Nephron progenitor cell (in vitro differentiated cells): ENCODE data around the gene MAPKAP1.
A peak's percentile ranks its signal among the peaks of the same experiment; 100 is the strongest.

Experiments
- DNase-seq: peaks from one replicate; pipeline ENCODE4 v3.0.0; 2021
- H3K27ac Mint-ChIP-seq: 2 replicates; pipeline ENCODE4 v1.8.0; 2021; ENCODE audit warnings: mild to moderate bottlenecking, moderate library complexity, mixed read lengths
- H3K27me3 Mint-ChIP-seq: 2 replicates; pipeline ENCODE4 v1.8.0; 2021; ENCODE audit warnings: mild to moderate bottlenecking, low read depth, mixed read lengths; ENCODE audit not compliant: poor library complexity
- H3K36me3 Mint-ChIP-seq: 2 replicates; pipeline ENCODE4 v1.8.0; 2021; ENCODE audit warnings: low read depth, mixed read lengths
- H3K4me1 Mint-ChIP-seq: 2 replicates; pipeline ENCODE4 v1.8.0; 2021; ENCODE audit warnings: mixed read lengths
- H3K4me3 Mint-ChIP-seq: 2 replicates; pipeline ENCODE4 v1.8.0; 2021; ENCODE audit warnings: mild to moderate bottlenecking, moderate library complexity, mixed read lengths
- H3K9me3 Mint-ChIP-seq: 2 replicates; pipeline ENCODE4 v1.8.0; 2021; ENCODE audit warnings: mild to moderate bottlenecking, moderate library complexity, mixed read lengths
- CTCF ChIP-seq: fragments of 200-600 bp; sonication (generic); IDR thresholded peaks from 2 replicates; pipeline ENCODE4 v1.5.0; 2021; ENCODE audit warnings: antibody characterized with exemption

Gene MAPKAP1

GRCh38 chr9:125428902-125429467, 278.0 kb downstream of the MAPKAP1 start:
- H3K4me1 Mint-ChIP-seq, result peaks cover 37% of the 10 kb centered on the region
- TF ChIP-seq CTCF, result no peak
- no peak for DNase-seq
- peaks cover 7% of the 10 kb centered on the region for H3K27me3 Mint-ChIP-seq
- no peaks in the 10 kb centered on the region for H3K9me3 Mint-ChIP-seq
- no peak overlapping the region for H3K27ac Mint-ChIP-seq
- H3K36me3 Mint-ChIP-seq, result no peaks in the 10 kb centered on the region
- H3K4me3 Mint-ChIP-seq, result no peak overlapping the region

- Mint-ChIP-seq H3K36me3 (no peaks in the 10 kb centered on the region), H3K27ac (no peak overlapping the region), H3K27me3 (peaks cover 7% of the 10 kb centered on the region), H3K4me1 (peaks cover 32% of the 10 kb centered on the region), H3K4me3 (no peak overlapping the region), H3K9me3 (no peaks in the 10 kb centered on the region)
- DNase-seq, result no peak
- TF ChIP-seq CTCF, result peak; percentile 29
Observed at GRCh38 chr9:125428060-125428901, 278.7 kb downstream of the MAPKAP1 start.

GRCh38 chr9:125427556-125427955, 279.5 kb downstream of the MAPKAP1 start:
- peaks cover 36% of the 10 kb centered on the region for H3K4me1 Mint-ChIP-seq
- no peaks in the 10 kb centered on the region for H3K9me3 Mint-ChIP-seq
- H3K36me3 Mint-ChIP-seq, result no peaks in the 10 kb centered on the region
- no peak for TF ChIP-seq CTCF
- H3K27me3 Mint-ChIP-seq, result peaks cover 7% of the 10 kb centered on the region
- no peak overlapping the region for H3K27ac Mint-ChIP-seq
- no peak overlapping the region for H3K4me3 Mint-ChIP-seq
- no peak for DNase-seq

DNA sequence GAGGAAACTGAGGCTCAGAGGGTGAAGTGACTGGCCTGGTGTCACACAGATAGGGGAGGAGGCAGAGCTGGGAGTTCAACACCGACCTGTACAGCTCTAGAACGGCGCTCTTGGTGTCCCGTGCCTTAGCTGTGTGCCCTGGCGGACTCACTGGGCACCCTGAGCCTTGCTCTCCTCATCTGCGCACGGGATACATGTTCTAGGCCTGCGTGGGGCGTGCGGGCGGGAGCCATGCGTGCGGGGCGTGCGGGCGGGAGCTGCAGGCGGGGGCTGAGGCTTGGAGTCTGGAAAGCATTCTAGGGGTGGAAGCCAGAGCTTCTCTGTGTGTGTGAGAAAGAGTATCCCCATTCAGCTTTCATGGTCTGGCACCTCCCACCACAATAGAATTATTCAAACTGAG, 280.1 kb downstream of the MAPKAP1 start:
- Mint-ChIP-seq H3K9me3 (no peaks in the 10 kb centered on the region), H3K4me3 (no peak overlapping the region), H3K27me3 (peaks cover 7% of the 10 kb centered on the region), H3K27ac (no peak overlapping the region), H3K4me1 (peaks cover 33% of the 10 kb centered on the region), H3K36me3 (no peaks in the 10 kb centered on the region)
- no peak for DNase-seq
- TF ChIP-seq CTCF, result no peak

DNA sequence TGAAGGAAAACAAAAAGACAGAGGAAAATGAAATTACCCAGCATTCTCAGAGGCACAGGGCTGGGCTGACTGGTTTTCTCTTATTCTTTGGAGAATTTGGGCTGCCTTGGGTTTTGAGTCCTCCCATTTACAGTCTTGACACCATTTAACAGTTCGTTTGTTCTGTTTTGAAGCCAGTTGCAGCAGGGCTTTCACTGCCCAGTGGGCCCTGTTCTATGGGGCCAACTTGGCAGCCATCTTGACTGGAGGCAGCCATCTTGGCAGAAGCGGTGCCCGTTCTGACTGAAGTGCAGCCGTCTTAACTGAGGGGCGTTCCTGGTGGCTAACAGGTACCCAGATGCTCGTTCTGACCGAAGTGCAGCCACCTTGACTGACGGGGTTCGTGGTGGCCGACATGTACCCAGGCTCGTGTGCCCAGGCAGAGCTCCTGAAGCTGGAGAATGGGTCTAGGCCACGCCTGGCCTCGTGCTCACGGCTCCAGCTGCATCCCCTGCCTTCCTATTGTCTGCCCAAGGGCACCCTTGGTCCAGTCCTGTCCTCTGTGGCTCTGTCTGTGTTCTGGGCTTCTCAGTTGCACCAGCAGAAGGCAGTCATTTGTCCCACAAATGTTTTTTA, 281.0 kb downstream of the MAPKAP1 start:
- DNase-seq, result no peak

More for the DNA sequence above, 281.0 kb downstream of the MAPKAP1 start:
- TF ChIP-seq CTCF, result no peak
- H3K4me3 Mint-ChIP-seq, result no peak overlapping the region
- peaks cover 7% of the 10 kb centered on the region for H3K27me3 Mint-ChIP-seq
- H3K27ac Mint-ChIP-seq, result no peak overlapping the region
- H3K9me3 Mint-ChIP-seq, result no peaks in the 10 kb centered on the region
- no peaks in the 10 kb centered on the region for H3K36me3 Mint-ChIP-seq
- peaks cover 31% of the 10 kb centered on the region for H3K4me1 Mint-ChIP-seq
